ENCODE measurements around the gene MANBA.
"Not testable (repeated sequence)": the region's sequence is repeated elsewhere in the genome, so short reads cannot be mapped to it uniquely, and the experiment has no call there.

The MANBA gene

GRCh38 chr4:102718833-102719575 is 41.8 kb downstream of the MANBA start:
- DNase-seq = not testable (repeated sequence)

- DNase-seq = no peak
Observed at GRCh38 chr4:102717448-102718092, 43.2 kb downstream of the MANBA start.

GRCh38 chr4:102715057-102715456 is 45.7 kb downstream of the MANBA start:
- no peak for DNase-seq

- not testable (repeated sequence) for DNase-seq
Observed at GRCh38 chr4:102713774-102714173, 47.0 kb downstream of the MANBA start.

GRCh38 chr4:102713096-102713495 is 47.7 kb downstream of the MANBA start:
- no peak for DNase-seq

- no peak for DNase-seq
Observed at GRCh38 chr4:102710986-102711385, 49.8 kb downstream of the MANBA start.

- DNase-seq = not testable (repeated sequence)
Observed at GRCh38 chr4:102709060-102709459, 51.7 kb downstream of the MANBA start.

- DNase-seq = no peak
Observed at GRCh38 chr4:102707150-102707549, 53.6 kb downstream of the MANBA start.

GRCh38 chr4:102705391-102705935 is 55.3 kb downstream of the MANBA start:
- no peak for DNase-seq

GRCh38 chr4:102696758-102697157 is 64.0 kb downstream of the MANBA start:
- no peak for DNase-seq

- no peak for DNase-seq
Observed at GRCh38 chr4:102694791-102695190, 66.0 kb downstream of the MANBA start.

- no peak for DNase-seq
Observed at GRCh38 chr4:102693861-102694260, 66.9 kb downstream of the MANBA start.

- DNase-seq = no peak
Observed at GRCh38 chr4:102693262-102693850, 67.4 kb downstream of the MANBA start.

GRCh38 chr4:102692474-102692873 is 68.3 kb downstream of the MANBA start:
- DNase-seq = no peak

GRCh38 chr4:102687982-102688433 is 72.8 kb downstream of the MANBA start:
- DNase-seq = no peak

GRCh38 chr4:102687373-102687981 is 73.3 kb downstream of the MANBA start:
- DNase-seq = no peak

GRCh38 chr4:102685768-102686167 is 75.0 kb downstream of the MANBA start:
- no peak for DNase-seq

GRCh38 chr4:102684610-102685052 is 76.1 kb downstream of the MANBA start:
- DNase-seq = no peak

- no peak for DNase-seq
Observed at GRCh38 chr4:102683881-102684609, 76.7 kb downstream of the MANBA start.

GRCh38 chr4:102678695-102679335 is 82.0 kb downstream of the MANBA start:
- no peak for DNase-seq

GRCh38 chr4:102678107-102678506 is 82.7 kb downstream of the MANBA start:
- no peak for DNase-seq

- no peak for DNase-seq
Observed at GRCh38 chr4:102675141-102675540, 85.6 kb downstream of the MANBA start.
